NCI-H82 treated with DMSO at 0.1 percent for 48 hours (cell line): ENCODE results near the gene SMAGP.
"Not testable (repeated sequence)": the region's sequence is repeated elsewhere in the genome, so short reads cannot be mapped to it uniquely, and the experiment has no call there.

ENCODE experiments used
- DNase-seq: peaks from one replicate; lab custom pipeline; 2025; ENCODE audit not compliant: unreplicated experiment; lab: John Stamatoyannopoulos, UW

Gene SMAGP

GRCh38 chr12:51265024-51265423 is 5.2 kb downstream of the SMAGP start:
- DNase-seq = no peak

GRCh38 chr12:51264297-51264696 is 5.9 kb downstream of the SMAGP start:
- DNase-seq = no peak

GRCh38 chr12:51263341-51263740 is 6.9 kb downstream of the SMAGP start:
- DNase-seq = no peak

GRCh38 chr12:51262758-51263177 is 7.4 kb downstream of the SMAGP start:
- no peak for DNase-seq

GRCh38 chr12:51259600-51259999 is 10.6 kb downstream of the SMAGP start:
- not testable (repeated sequence) for DNase-seq

- no peak for DNase-seq
Measured at GRCh38 chr12:51254536-51254935, 15.7 kb downstream of the SMAGP start.

- DNase-seq = no peak
Measured at GRCh38 chr12:51253276-51253675, 16.9 kb downstream of the SMAGP start.

- DNase-seq = no peak
Measured at GRCh38 chr12:51247523-51248206, 22.6 kb downstream of the SMAGP start.

- DNase-seq = no peak
Measured at GRCh38 chr12:51246254-51246853, 23.9 kb downstream of the SMAGP start.

GRCh38 chr12:51245476-51246253 is 24.6 kb downstream of the SMAGP start:
- DNase-seq = no peak

GRCh38 chr12:51244269-51244668 is 25.9 kb downstream of the SMAGP start:
- no peak for DNase-seq

- DNase-seq = no peak
Measured at GRCh38 chr12:51242876-51243275, 27.3 kb downstream of the SMAGP start.

- DNase-seq = no peak
Measured at GRCh38 chr12:51242120-51242519, 28.1 kb downstream of the SMAGP start.

- no peak for DNase-seq
Measured at GRCh38 chr12:51240971-51241370, 29.2 kb downstream of the SMAGP start.

GRCh38 chr12:51238510-51239334 is 31.5 kb downstream of the SMAGP start, which contains the start of gene DAZAP2:
Gene DAZAP2 (plus strand): TSS chr12:51238826. CDS start chr12:51238908, 82 bp downstream.
- DNase-seq = peak; percentile 83

- DNase-seq = no peak
Measured at GRCh38 chr12:51238037-51238509, 32.1 kb downstream of the SMAGP start.

- DNase-seq = no peak
Measured at GRCh38 chr12:51234530-51234929, 35.7 kb downstream of the SMAGP start.

GRCh38 chr12:51232642-51233041 is 37.6 kb downstream of the SMAGP start:
- no peak for DNase-seq

- no peak for DNase-seq
Measured at GRCh38 chr12:51229116-51229809, 41.0 kb downstream of the SMAGP start.

- no peak for DNase-seq
Measured at GRCh38 chr12:51227962-51228361, 42.3 kb downstream of the SMAGP start.
